NCI-H128 (cell line): Measurements from ENCODE around the gene ZNF71.
A peak's percentile ranks its signal among the peaks of the same experiment; 100 is the strongest.

Experiments
- DNase-seq: peaks from one replicate; lab custom pipeline; 2025; ENCODE audit not compliant: unreplicated experiment; lab: John Stamatoyannopoulos, UW

ZNF71 gene

DNA sequence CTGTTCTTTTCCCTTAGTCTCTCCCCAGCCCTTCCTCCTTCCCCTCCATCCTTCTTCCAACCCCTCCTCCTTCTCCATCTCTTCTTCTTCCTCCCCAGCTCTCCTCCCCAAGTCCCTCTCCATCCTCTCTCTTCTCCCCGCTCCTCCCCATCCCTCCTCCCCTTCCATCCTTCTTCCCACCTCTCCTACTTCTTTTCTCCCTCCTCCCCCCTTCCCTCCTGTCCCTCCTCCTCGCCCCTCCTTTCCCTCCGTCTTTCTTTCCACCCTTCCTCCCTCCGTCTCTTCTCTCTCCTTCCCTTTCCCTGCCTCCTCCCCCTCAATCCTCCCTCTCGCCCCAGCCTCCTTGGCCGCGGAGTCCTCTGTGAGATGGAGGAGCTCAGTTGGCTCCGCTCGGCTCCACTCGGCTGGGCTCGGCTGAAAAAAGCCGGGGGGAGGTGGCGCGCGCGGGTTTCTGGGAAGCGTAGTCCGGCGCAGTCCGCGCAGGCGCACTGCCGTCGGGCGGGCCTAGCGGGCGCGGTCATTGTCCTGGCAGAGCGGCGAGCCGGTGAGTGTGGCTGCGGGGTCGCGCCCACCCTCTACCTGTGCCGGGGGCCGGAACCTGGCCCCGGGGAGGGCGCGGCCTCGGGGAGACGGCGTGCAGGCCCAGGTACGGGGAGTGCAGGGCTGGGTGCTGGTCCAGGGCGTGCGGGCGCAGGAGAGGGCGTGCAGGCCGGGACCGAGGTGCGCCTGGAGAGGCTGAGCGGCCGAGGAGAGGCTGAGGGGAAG lies at the start of gene ZNF71:
TSS of gene ZNF71 (plus strand) at position 520 of the 765 bp plus-strand sequence. CDS start 6,257 bp downstream, outside the sequence.
- DNase-seq = peak; percentile 75

DNA sequence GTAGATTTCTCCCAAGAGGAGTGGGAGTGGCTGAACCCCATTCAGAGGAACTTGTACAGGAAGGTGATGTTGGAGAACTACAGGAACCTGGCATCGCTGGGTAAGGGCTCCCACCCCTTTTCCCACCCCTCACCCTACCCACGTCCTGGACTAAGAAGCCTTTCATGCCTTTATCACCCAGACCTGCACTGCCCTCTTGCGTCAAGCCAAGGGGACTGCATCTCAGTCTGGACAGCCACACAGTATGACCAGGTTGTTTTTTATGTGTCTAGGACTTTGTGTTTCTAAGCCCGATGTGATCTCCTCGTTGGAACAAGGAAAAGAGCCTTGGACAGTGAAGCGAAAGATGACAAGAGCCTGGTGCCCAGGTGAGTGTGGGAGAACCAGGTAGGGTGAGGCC lies 47.6 kb upstream of the ZNF71 start:
- DNase-seq = no peak

DNA sequence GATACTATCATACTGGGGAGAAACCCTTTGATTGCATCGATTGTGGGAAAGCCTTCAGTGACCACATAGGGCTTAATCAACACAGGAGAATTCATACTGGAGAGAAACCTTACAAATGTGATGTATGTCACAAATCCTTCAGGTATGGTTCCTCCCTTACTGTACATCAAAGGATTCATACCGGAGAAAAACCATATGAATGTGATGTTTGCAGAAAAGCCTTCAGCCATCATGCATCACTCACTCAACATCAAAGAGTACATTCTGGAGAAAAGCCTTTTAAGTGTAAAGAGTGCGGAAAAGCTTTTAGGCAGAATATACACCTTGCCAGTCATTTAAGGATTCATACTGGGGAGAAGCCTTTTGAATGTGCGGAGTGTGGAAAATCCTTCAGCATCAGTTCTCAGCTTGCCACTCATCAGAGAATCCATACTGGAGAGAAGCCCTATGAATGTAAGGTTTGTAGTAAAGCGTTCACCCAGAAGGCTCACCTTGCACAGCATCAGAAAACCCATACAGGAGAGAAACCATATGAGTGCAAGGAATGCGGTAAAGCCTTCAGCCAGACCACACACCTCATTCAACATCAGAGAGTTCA lies 40.7 kb upstream of the ZNF71 start:
- no peak for DNase-seq

DNA sequence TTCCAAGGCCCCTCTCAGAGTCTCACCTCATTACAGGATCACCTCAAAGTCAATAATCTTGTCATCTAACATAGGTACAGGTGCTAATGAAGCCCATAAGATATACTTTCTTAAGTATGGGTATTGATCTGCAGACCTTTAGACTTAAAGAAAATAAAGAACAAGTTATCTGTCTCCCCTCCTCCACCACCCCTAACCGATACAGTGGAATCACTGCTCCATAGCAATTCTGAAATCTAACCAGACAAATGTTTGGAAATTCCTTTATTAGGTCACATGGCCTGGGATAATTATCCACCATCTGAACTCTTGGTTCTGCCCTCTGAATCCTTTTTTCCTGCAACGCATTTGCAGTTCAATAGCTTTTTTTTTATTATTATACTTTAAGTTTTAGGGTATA lies 32.3 kb upstream of the ZNF71 start:
- no peak for DNase-seq

DNA sequence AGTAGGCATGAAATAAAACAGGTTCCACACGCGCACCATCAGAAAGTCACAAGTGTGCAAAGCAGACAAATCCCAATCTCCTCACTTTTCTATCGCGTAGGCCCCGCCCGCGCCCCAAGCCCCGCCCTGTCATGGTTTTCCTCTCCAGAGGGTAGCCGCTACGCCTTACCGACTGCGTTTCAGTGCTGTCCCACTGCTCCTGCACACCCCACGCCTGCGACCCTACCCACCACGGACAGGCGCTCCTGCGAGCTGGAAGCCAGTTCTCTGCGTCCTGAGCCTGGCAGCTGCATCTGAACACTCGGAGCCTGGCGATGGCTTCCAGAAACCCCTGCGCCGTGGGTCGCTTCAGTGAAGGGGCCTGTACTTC lies 28.2 kb upstream of the ZNF71 start:
- DNase-seq = no peak

DNA sequence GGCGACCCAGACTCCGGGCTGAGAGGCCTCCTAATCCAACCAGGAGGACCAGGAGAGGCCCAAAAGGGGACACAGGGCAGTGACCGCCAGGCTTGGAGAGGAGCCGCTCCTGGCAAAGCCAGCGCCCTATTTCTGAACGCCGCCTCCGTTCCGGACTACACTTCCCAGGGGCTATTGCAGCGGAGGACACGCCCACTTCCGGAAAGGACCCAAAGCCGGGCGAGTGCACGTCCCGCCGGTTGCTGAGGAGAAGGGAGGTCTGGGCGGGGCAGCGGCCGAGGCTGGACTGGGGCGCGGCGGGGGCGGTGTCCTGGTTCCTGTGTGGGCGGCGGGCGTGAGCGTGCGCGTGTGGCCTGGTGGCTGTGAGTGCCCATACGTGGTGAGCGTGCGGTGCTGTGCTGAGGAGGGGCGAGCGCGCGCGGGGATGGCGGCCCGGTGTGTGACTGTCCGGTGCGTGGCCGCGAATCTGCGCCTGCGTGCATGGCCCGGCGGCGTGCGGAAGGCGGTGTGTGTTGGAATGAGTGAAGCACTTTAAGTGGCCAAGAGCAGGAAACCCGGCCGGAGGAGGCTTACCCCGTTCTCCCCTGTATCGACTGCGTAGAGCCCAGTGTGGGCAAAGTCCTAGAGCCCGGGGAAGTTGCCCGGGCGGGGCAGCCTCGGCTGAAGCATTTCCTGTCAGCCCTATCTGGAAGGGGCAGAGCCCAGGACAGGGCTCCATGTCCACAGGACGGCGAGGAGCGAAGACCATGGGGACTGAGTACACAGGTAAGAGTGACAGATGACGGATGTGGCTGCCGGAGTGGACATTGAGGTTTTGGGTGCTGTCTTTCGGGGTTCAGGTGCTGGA lies 27.6 kb upstream of the ZNF71 start, which contains the start of gene ZNF470:
TSS of gene ZNF470 (plus strand) at position 195 of the 847 bp plus-strand sequence. CDS start 2,844 bp downstream, outside the sequence.
- peak; percentile 45 for DNase-seq

DNA sequence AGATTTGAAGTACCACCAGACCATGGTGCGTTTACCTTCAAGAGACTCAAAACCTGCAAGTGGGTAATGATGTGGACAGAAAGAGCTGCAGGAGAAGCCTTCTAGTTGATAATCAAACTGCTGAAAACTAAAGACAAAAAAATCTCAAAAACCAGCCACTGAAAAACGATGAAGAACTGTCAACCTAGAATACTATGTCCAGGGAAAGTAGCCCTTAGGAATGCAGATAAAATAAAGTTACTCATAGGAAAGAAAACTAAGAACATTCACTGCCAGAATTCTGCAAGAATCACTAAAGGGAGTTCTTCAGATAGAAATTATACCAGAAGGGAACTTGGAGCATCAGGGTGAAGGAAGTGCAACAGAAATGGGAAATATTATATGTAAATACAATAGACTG lies 22.5 kb upstream of the ZNF71 start:
- no peak for DNase-seq

DNA sequence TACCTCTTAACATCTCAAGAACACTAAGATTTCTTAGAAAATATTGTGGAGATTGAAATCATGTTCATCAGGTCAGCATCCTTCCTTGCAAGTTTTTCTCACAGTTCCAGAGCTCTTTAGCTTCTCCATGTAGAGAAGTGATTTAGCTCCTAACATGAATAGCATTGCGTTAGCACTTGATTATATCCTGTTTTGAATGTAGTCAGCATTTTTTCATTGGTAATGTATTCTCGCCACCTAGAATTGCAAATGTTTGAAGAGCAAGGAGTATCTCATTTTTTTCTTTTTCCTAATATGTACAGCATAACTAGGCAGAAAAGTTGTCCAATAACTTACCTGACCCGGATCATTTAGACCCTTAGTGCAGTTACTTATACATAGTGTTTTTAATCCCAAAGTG lies 21.2 kb upstream of the ZNF71 start:
- no peak for DNase-seq

DNA sequence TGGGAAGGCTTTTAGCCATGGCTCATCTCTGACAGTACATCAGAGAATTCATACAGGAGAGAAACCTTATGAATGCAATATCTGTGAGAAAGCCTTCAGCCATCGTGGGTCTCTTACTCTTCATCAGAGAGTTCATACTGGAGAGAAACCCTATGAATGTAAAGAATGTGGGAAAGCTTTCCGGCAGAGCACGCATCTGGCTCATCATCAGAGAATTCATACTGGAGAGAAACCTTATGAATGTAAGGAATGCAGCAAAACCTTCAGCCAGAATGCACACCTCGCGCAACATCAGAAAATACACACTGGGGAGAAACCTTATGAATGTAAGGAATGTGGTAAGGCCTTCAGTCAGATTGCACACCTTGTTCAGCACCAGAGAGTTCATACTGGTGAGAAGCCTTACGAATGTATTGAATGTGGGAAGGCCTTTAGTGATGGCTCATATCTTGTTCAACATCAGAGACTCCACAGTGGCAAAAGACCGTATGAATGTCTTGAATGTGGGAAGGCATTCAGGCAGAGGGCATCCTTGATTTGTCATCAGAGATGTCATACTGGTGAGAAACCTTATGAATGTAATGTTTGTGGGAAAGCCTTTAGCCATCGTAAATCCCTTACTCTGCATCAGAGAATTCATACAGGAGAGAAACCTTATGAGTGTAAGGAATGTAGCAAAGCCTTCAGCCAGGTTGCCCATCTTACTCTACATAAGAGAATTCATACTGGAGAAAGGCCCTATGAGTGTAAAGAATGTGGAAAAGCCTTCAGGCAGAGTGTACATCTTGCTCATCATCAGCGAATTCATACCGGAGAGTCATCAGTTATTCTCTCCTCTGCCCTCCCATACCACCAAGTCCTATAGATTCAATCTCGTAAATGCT lies 17.1 kb upstream of the ZNF71 start:
- no peak for DNase-seq

DNA sequence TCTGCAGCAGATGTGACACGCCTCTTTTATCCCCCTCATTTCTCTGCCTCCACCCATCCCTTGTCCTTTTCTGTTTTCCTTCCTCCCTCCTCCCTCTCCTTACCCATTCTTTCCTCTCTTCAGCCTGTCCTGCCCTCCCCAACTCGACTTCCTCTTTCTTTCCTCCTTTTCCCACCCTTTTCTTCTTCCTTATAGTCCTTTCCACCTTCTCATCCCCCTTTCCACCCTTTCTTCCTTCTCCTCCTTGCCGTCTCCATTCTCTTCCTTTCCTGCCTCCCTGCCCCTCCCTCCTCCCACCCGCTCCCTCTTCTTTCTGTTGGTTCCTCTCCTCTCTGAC lies 688 bp upstream of the ZNF71 start:
- DNase-seq = no peak

DNA sequence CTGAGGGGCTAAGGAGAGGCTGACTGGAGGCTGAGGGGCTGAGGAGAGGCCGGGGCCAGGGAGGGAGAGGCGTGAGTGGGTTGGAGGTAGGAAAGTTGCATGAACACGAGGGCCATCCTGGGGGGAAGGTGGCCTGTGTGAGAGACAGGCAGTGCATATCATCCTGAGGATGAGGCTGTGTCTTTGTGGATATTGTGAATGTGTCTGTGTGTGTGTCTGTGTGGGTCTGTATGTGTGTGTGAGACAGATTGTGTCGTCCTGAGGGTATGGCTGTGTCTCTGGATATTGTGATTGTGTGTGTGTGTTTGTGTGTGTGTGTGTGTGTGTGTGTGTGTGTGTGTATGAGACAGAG lies 422 bp downstream of the ZNF71 start:
- DNase-seq = no peak

DNA sequence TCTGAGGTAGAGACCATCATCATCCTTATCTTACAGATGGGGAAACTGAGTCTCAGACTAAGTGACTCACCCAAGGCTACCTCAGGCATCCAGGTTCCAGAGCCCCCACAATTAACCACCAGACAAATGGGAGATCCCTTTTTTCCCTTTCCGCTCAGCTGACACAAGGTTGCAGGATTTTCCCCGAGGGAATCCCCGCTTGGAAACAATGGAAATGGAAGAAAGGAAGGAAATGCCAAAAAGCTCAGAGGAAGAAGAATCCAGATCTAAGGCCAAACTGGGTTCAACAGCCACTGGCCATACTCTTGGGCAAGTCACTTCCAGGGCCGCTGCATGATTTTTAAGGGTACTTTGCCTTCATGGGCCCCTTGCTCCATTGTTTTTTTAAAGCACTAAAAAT lies 1.6 kb downstream of the ZNF71 start:
- no peak for DNase-seq

DNA sequence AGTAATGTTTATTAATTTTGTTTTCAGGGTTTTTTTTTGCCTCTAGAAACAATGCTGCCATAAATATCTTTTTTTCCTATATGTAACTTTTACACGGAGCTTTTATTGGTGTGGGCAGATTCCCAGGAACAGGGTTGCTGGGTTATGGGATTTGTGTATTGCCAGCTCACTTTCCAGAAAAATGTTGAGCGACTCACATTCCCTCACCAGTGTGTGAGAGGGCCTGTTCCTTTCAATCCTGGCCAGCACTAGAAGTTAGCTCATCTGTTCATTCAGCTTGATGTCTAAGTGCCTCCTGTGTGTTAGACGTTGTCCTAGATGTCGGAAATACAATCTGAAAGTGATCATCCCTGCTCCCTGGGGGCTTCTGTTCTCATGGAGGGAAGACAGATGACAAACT lies 2.6 kb downstream of the ZNF71 start:
- no peak for DNase-seq

DNA sequence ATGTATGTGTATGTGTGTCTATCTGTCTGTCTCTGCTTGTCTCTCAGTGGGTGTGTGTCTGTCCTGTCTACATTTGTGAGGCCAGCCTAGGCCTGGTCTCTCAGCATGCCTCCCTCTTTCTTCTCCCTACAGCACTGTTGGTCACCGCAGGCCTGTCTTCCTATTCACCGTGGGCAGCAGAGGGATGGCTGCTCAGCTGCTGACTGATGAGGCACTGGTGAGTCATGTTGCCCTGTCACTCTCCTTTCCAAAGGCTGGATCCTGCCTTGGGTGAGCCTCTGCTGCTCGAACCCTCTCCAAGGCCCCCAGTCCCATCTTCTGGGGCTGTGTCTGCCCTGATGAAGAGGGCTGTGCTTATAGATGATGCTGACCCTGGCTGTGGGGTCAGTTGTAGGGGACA lies 6.3 kb downstream of the ZNF71 start:
- DNase-seq = no peak

DNA sequence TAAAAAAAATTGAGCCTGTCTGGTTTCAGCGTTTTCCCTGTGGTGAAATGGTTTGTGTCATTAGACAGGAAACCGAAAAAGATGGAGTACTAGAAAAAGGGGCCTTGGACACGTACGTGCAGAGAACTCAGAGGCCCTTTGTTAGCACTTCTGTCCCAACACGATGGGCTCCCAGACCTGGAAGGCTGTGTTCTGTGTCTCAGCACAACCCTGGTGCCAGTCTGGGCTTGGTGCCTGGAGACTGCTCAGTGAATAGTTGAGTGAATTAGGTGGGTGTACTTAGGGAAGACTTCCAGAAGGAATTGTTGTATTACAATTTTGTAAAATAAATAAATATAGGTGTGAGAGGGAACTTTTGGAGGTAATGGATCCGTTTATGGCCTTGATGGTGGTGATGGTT lies 8.7 kb downstream of the ZNF71 start:
- DNase-seq = no peak

DNA sequence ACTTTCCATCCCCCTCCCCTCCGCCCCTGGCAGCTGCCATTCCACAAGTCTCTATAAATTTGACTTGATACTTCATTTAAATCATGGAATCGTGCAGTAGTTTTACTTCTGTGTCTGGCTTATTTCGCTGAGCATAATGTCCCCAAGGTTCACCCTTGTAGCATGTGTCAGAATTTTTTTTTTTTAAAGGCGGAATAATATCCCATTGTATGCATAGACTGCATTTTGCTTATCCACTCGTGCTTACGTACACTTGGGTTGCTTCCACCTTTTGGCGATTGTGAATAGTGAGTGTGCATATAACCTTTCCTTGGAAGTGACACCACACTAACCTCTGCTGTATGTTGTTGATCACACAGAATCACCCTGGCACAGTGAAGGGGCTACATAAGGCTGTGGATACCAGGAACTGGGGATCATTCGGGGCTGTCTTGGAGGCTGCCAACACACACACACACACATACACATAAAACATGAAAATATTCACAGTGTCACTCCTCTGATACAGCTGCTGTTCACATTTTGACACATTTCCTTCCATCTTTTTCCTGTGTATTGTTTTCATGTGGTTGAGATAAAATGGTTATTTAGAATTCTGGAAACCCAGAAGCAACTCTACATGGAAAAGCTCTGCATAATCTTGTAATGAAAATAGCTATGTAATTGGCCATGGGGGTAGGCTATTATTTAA lies 13.3 kb downstream of the ZNF71 start:
- no peak for DNase-seq

DNA sequence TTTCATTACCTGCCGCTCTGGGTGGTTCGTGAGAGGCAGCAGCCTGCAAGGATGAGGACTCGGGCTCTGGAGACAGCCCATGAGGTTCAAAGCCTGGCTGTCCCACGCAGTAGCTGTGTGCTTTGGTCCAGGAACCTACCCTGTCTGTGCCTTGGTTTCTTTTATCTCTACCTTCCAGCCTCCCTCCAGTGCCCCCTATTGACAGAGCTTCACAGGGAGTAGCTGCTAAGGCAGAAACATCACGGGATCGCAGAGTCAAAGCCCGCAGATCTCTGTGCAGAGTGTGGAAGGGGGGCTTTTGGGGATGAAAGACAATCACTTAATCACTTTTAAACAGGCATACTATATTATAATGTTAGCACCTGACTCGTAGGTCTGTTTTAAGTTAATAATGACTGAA lies 16.2 kb downstream of the ZNF71 start:
- DNase-seq = no peak

DNA sequence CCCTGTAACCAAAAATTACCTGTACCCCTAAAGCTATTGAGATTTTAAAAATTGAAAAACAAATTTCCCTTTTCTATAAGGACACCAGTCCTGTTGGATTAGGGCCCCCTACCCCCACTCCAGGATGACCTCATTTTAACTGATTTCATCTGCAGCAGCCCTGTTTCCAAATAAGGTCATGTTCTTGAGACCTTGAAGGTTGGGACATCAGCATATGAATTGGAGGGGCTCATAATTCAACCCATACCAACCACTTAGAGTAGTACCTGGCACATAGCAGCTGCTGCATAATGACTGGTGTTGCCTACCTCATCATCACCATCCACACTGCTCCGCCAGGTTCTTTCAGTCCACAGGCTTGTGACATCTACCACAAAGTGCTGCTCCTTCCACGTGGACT lies 17.6 kb downstream of the ZNF71 start:
- no peak for DNase-seq

DNA sequence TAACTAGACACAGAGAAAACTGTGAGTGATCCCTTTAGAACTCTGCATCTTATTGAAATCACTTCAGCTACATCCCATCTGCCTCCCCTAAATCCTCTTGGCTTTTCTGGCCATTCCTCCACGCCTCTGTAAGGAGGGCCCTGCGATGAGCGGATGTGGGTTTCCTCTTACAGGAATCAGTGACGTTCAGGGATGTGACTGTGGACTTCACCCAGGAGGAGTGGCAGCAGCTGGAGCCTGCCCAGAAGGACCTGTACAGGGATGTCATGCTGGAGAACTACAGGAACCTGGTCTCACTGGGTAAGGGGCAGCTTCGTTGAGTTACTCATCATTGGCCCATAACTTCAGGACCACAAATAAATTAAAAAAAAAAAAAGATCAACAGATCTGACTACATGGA lies 18.5 kb downstream of the ZNF71 start:
- no peak for DNase-seq

DNA sequence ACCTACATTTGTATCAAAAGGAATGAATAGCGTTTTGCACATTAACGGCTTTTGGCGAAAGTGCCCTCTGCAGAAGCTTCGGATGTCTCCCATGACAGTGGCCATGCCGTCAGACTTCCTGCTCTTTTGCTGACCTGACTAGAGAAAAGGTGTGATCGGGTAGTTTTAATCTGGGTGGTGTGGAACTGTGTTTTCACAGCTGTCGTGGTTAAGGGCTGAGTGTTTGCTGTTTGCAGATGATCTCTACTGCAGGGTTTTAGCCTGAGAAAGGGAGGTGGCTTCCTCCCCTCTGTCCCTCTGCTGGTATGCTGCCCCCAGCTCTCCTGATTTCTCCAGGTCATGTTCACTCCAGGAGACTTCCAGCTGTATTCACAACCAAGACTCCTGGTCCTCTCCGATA lies 22.4 kb downstream of the ZNF71 start:
- DNase-seq = no peak

DNA sequence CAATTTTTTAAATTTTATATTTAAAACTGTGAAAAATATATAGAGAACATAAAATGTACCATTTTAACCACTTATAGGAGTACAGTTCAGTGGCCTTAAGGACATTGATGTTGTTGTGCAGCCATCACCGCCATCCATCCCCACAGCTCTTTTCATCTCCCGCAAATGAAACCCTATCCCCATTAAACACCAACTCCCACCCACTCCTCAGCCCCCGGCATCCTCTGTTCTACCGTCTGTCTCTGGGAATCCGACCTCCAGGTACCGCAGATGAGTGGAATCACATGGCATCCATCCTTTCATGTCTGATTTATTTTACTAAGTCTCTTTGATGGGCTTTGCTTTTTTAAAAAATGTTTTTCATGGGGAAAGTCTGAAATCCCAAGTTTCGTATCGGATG lies 24.0 kb downstream of the ZNF71 start:
- no peak for DNase-seq
